Stomach smooth muscle (tissue), 2 donors: ENCODE measurements around the gene ZNF705A.
"Not testable (repeated sequence)": the region's sequence is repeated elsewhere in the genome, so short reads cannot be mapped to it uniquely, and the experiment has no call there.

ENCODE experiments used
- H3K27ac ChIP-seq: one replicate; pipeline ENCODE4 v1.7.0; 2013; ENCODE audit warnings: mild to moderate bottlenecking, low read length, inconsistent platforms
- H3K27me3 ChIP-seq, 2 donors: one replicate each; pipeline ENCODE4 v1.7.0; 2013; ENCODE audit warnings: low read length in 2 of 2; ENCODE audit not compliant: insufficient read depth in 2 of 2, control insufficient read depth in 1 of 2
- H3K36me3 ChIP-seq, 2 donors: one replicate each; pipeline ENCODE4 v1.7.0; 2013; ENCODE audit warnings: low read length in 2 of 2; ENCODE audit not compliant: control insufficient read depth in 2 of 2, insufficient read depth in 2 of 2
- H3K4me1 ChIP-seq: one replicate; pipeline ENCODE4 v1.7.0; 2013; ENCODE audit warnings: low read length; ENCODE audit not compliant: control insufficient read depth, insufficient read depth
- H3K4me3 ChIP-seq, 2 donors: one replicate each; pipeline ENCODE4 v1.7.0; 2013; ENCODE audit warnings: low read length in 2 of 2
- H3K9ac ChIP-seq, 2 donors: one replicate each; pipeline ENCODE4 v1.7.0; 2013; ENCODE audit warnings: low read length in 2 of 2, mild to moderate bottlenecking in 1 of 2
- H3K9me3 ChIP-seq, 2 donors: one replicate each; pipeline ENCODE4 v1.7.0; 2013; ENCODE audit warnings: low read length in 2 of 2; ENCODE audit not compliant: control insufficient read depth in 2 of 2
- donor health status: healthy.
- donor health status: Pancreatic carcinoma.

The ZNF705A gene

GRCh38 chr12:8156845-8157244, at the start of gene ZNF705A:
Gene ZNF705A (plus strand): TSS chr12:8157015. CDS start chr12:8172626, 15,611 bp downstream.
- Histone ChIP-seq H3K36me3 (no peaks in the 10 kb centered on the region), H3K4me3 (no peak within 1 kb of the TSS), H3K4me1 (no peaks in the 10 kb centered on the region), H3K9ac (no peak within 1 kb of the TSS), H3K27ac (no peak within 1 kb of the TSS), H3K9me3 (no peaks in the 10 kb centered on the region), H3K27me3 (peaks cover 0 to 2% of the 10 kb centered on the region in 2 donors)

GRCh38 chr12:8108808-8109398, 47.9 kb upstream of the ZNF705A start:
- Histone ChIP-seq H3K27ac (no peak overlapping the region), H3K9me3 (no peaks in the 10 kb centered on the region), H3K4me1 (no peaks in the 10 kb centered on the region), H3K4me3 (no peak overlapping the region), H3K9ac (no peak overlapping the region), H3K36me3 (peaks cover 2 to 4% of the 10 kb centered on the region in 2 donors), H3K27me3 (no peaks in the 10 kb centered on the region)

- not testable (repeated sequence) for H3K27me3 ChIP-seq, H3K9me3 ChIP-seq, H3K4me3 ChIP-seq, H3K4me1 ChIP-seq, H3K36me3 ChIP-seq, H3K27ac ChIP-seq, H3K9ac ChIP-seq
Observed at GRCh38 chr12:8113117-8113516, 43.7 kb upstream of the ZNF705A start.

GRCh38 chr12:8120072-8120713, 36.6 kb upstream of the ZNF705A start:
- Histone ChIP-seq H3K4me3 (no peak overlapping the region), H3K27me3 (no peaks in the 10 kb centered on the region), H3K9me3 (no peaks in the 10 kb centered on the region), H3K36me3 (no peaks in the 10 kb centered on the region), H3K27ac (no peak overlapping the region), H3K9ac (no peak overlapping the region), H3K4me1 (no peaks in the 10 kb centered on the region)

- H3K4me1 ChIP-seq = no peaks in the 10 kb centered on the region
- H3K27me3 ChIP-seq = no peaks in the 10 kb centered on the region
- H3K36me3 ChIP-seq = no peaks in the 10 kb centered on the region
- no peak within 1 kb of the TSS for H3K9ac ChIP-seq
- no peaks in the 10 kb centered on the region for H3K9me3 ChIP-seq
- no peak within 1 kb of the TSS for H3K27ac ChIP-seq
- no peak within 1 kb of the TSS for H3K4me3 ChIP-seq
Observed at GRCh38 chr12:8123124-8123912, 33.5 kb upstream of the ZNF705A start, which contains the start of gene CLEC4A. Gene CLEC4A (plus strand): TSS chr12:8123617. CDS start chr12:8123879, 262 bp downstream.

GRCh38 chr12:8127138-8127537, 29.7 kb upstream of the ZNF705A start:
- H3K36me3 ChIP-seq = peaks cover 2 to 3% of the 10 kb centered on the region in 2 donors
- no peaks in the 10 kb centered on the region for H3K9me3 ChIP-seq
- no peak overlapping the region for H3K9ac ChIP-seq
- H3K27ac ChIP-seq = no peak overlapping the region
- no peaks in the 10 kb centered on the region for H3K27me3 ChIP-seq
- H3K4me1 ChIP-seq = no peaks in the 10 kb centered on the region
- no peak overlapping the region for H3K4me3 ChIP-seq

- H3K9me3 ChIP-seq, H3K4me1 ChIP-seq, H3K9ac ChIP-seq, H3K27ac ChIP-seq, H3K4me3 ChIP-seq, H3K36me3 ChIP-seq, H3K27me3 ChIP-seq: not testable (repeated sequence)
Observed at GRCh38 chr12:8133636-8134397, 23.0 kb upstream of the ZNF705A start.

- H3K36me3 ChIP-seq = not testable (repeated sequence)
Observed at GRCh38 chr12:8134398-8134930, 22.4 kb upstream of the ZNF705A start.

GRCh38 chr12:8141647-8142046, 15.2 kb upstream of the ZNF705A start:
- not testable (repeated sequence) for H3K27ac ChIP-seq, H3K9me3 ChIP-seq, H3K36me3 ChIP-seq, H3K9ac ChIP-seq, H3K4me3 ChIP-seq, H3K27me3 ChIP-seq, H3K4me1 ChIP-seq

More at GRCh38 chr12:8134398-8134930, 22.4 kb upstream of the ZNF705A start:
- H3K27ac ChIP-seq, H3K9ac ChIP-seq, H3K9me3 ChIP-seq, H3K27me3 ChIP-seq, H3K4me3 ChIP-seq, H3K4me1 ChIP-seq: not testable (repeated sequence)

GRCh38 chr12:8143261-8143660, 13.6 kb upstream of the ZNF705A start:
- H3K4me1 ChIP-seq = peaks cover 5% of the 10 kb centered on the region
- no peak overlapping the region for H3K9ac ChIP-seq
- no peak overlapping the region for H3K27ac ChIP-seq
- peaks cover 0 to 2% of the 10 kb centered on the region in 2 donors for H3K27me3 ChIP-seq
- H3K9me3 ChIP-seq = no peaks in the 10 kb centered on the region
- H3K4me3 ChIP-seq = no peak overlapping the region
- H3K36me3 ChIP-seq = no peaks in the 10 kb centered on the region
